NCI-H526 (cell line): Measurements from ENCODE around the gene TBC1D22A.

Source experiments
- DNase-seq, 2 experiments: peaks; one replicate each; lab custom pipeline; 2025; lab: John Stamatoyannopoulos, UW

TBC1D22A gene

GRCh38 chr22:46887978-46888377 is 125.5 kb downstream of the TBC1D22A start:
- DNase-seq: no peak

DNA sequence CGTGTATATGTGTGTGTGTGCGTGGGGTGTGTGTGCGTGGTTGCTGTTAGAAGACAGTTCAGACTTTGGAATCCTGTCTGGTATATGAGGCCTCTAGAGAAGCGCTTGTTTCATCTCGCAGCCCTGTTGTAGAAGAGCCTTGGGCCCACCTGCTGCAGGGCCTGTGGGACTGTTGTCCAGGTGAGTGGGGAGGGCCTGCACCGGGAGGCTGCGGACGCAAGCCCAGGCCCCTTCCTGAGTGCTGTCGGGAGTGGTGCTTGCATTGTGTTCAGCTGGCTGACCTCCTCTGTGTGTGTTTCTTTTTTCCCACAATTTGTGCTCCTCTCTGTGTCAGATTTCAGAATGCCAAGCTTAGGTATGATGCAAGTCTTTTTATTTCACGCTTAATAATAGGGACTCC is 128.4 kb downstream of the TBC1D22A start:
- peak in 1 of 2 experiments; percentile 36 for DNase-seq

GRCh38 chr22:46891382-46891951 is 129.0 kb downstream of the TBC1D22A start:
- DNase-seq: no peak

DNA sequence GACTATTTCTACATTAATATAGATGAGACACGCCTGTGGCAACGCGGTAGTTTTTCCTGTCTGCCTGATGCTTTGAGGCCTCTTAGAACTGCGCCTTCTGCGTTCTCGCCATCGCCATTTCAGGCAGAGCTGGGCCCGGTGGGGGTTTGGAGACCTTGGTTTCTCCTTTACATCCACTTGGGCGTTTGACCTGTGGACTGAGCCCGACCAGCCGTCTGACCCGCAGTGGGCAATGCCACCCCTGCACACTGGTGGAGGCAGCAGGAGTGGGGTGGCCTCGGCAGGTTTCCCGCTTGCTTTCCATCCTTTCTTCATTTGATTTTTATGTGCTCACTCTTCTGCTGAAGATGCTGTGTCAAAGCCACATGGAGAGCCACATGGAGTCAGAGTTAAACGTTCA is 130.4 kb downstream of the TBC1D22A start:
- no peak for DNase-seq

DNA sequence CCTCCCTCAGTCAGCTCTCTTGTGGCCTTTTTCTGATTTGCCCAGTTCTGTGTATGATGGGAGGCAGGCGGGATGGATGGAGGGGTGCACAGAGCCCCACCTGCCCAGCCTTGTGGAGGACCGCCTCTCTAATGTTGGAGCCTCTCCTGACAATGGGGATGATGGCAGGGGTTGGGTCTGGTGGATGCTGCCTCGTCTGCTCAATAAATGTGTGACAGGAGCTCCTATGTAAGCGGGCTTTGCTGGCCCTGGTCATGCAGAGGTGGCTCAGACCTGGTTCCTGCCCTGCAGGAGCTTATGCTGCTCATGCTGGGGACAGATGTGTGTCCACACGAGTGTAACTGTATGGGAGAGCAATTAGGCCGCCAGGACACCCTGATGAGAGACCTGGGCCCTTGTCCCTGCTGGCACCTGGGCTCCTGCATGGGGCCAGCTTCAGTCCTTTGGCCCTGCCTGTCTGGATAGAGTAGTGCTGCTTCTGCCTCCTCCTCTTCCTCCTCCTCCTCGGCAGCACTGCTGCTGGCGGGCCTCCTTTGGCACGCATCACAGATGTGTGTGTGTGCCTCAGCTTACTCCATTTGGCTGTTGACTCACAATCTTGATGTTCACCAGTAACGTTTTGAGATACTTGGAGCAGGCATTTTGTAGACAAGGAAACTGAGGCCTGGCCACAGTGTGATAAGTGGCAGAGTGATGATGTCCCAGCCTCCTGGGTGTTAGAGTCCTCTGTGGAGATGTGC is 131.0 kb downstream of the TBC1D22A start:
- no peak for DNase-seq

DNA sequence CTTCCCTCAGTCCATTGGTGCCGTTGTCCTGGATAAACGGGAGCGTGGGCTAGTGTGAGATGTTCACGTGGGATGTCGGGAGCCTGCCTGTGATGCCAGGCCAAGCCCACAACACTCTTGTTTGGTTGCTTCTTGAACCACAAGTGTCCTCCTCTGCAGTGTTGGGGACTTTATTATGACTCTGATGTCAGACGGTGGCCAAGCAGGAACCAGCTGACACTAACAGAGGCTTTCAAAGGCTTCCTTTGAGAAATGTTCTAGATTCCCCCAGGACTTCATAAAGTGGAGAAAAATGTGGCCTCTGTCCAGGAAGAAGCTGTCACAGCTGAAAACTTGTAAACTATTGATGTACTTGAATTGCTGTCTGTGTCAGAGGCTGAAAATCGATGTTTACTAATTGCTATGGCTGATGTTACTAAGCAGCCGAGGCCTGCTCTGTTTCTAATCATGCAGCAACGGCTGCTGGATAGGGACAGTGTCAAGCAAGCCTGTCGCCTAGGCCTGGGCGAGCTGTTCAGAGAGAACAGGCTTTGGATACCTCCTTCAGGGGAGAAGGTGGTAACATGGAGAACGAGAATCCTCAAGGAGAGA is 131.7 kb downstream of the TBC1D22A start:
- DNase-seq: no peak

DNA sequence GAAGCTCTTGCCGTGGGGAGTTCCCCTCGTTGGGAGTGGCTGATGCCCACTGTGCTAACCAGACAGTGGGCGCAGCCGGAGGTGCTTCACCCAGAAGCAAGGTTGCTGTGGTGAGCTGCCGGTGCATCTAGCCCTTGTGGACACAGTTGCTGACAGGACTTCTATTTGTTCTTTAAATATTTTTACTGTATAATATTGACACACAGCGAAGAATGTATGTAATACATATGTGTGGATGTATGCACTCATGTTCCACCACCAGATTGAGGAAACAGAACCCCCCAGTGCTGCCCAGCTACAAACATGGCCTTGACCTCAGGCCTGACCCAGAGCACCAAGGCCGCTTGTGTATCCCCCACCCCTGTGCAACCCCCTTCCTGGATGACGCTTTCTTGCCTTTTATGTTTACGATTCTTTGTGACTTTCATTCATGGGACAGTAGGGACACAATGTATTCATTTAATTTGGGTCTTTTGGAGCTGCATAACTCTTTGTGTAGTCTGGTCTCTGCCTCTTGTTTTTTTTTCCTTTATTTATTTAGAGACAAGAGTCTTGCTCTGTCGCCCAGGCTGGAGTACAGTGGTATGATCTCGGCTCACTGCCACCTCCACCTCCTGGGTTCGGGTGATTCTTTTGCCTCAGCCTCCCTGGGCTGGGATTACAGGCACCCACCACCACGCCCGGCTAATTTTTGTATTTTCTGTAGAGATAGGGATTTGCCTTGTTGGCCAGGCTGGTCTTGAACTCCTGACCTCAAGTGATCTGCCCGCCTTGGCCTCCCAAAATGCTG is 132.6 kb downstream of the TBC1D22A start:
- no peak for DNase-seq

- DNase-seq: no peak
Observed at GRCh38 chr22:46895753-46896152, 133.3 kb downstream of the TBC1D22A start.

- no peak for DNase-seq
Observed at GRCh38 chr22:46896166-46896565, 133.7 kb downstream of the TBC1D22A start.

DNA sequence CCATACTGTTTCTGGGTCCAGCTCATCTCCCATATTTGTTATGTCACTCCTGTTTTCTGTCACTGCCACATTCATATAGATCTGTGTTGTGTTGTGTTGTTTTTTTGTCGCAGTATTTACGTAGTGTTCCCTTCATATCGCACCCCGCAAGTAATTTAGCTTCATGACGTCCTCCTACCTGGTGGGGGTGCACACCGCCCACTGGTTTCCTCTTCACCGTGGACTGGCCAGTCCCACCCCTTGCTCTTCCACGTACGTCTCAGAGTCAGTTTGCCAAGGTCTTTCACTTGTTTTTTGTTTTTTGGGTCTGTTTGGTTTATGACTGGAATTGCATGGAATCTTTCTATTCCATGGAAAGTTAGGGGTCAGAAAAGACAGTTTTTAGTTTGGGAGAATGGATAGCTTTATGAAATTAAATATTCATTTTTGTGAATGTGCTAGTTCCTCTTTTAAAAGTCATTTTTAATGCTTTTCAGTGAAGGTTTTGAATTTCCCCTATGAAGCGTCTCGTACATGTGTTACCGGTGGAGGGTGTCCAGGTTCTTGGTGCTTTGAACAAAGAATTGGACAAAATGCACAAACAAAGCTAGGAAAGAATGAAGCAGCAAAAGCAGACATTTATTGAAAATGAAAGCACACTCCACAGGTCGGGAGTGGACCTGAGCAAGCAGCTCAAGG is 134.3 kb downstream of the TBC1D22A start:
- DNase-seq: no peak

DNA sequence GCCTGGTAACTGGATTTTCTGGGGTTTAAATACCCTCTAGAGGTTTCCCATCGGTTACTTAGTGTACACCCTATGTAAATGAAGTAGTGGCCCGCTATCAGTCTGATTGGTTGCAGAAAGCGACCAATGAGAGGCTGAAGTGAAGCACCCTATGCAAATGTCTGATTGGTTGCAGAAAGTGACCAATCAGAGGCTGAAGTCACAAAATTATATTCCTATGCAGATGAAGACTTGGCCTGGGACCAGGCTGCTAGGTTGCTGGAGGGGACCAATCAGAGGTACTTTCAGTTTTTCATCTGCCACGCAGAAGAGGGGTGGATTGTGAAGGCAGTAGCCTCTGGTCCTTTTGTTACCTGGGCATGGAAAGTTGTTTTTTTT is 134.8 kb downstream of the TBC1D22A start:
- no peak for DNase-seq

- DNase-seq: no peak
Observed at GRCh38 chr22:46900549-46900948, 138.1 kb downstream of the TBC1D22A start.

GRCh38 chr22:46902436-46902835 is 140.0 kb downstream of the TBC1D22A start:
- DNase-seq: no peak

GRCh38 chr22:46902998-46903916 is 140.8 kb downstream of the TBC1D22A start:
- no peak for DNase-seq

- DNase-seq: no peak
Observed at GRCh38 chr22:46905415-46905814, 143.0 kb downstream of the TBC1D22A start.

DNA sequence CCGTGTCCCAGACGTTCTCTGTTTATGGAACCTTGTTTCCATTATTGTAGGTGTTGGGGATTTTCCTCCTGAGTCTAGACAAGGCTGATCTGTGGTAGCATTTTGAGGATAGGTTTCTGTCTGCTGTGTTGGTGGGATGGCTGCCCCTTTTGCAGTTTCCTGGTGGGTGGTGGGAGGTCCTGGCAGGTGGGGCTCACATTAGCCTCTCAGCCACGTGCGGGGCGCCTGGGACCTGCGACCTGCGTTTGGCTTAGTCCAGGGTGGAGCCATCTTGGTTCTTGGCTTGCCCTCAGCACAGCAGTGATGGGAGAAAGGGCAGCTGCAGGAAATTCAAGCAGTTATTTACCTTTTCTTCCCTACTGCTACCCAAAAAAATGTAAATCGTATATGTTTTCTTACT is 143.4 kb downstream of the TBC1D22A start:
- DNase-seq: no peak

DNA sequence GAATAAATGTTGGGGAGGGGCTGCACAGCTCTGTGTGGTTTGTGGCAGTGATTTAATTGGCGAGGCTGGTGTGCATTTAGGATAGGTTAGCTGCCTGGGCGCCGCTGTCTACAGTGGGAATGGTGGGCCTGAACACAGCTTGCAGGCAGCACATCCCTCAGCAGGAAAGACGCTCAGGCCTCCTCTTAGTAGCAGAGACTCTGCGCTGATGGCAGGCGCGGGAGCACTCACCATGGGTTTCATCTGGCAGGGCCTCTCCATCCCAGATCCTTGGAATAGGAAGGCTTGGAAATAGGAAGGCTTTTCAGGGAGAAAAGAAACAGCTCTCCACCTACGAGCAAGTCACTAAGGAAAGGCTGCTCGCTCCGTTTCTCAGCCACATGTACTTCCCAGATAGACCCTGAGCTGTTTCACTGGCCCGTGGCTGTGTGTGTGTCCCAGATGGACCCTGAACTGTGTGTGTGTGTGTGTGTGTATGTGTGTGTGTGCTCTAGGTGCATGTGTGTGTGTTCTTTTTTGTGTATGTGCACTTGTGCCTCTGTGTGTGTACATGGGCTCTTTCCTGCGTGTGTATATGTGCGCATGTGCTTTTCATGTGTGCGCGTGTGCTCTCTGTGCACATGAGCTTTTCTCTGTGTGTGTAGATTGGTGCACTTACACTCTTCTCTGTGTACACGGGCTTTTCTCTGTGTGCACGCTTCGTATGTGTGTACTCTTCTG is 144.0 kb downstream of the TBC1D22A start:
- DNase-seq: no peak

DNA sequence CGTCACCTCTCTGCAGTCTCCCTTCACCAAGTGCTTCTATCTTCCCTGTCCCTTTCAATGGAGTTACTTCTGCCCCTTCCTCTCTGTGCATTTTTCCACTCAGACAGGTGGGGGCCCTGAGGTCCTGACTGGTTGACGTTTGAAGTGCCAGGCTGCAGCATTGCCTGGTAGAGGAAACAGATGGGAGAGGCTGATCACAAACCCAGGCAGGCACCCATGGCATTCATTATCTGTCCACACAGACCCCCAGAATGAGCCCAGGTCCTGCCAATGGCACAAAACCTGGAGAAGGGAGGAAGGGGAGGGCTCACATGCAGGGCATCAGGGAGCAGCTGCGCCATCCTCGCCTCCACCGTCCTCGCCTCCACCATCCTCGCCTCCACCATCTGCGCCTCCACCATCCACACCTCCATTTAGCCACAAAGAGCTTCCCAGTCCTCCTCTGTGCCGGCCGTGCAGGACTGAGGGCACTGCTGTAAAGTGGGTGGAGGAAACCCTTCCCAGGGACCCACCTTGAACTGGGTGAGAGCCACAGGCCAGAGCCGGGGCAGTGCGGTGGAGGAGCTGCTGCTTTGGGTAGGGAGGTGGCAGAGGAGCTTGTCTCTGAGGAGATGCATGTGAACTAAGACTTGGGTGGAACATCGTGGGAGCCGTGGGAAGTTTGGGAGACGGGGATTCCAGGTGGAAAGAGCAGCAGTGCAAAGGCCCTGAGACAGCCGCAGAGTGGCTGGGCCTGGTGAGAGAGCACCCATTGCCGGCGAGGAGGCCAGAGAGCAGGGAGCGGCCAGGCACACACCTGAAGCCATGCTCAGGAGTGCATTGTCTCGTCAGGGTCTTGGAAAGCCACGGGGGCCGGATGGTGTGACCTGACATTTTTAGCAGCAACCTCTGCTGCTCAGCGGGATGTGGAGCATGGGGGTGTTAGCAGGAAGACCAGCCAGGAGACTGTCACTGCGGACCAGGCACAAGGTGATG is 145.1 kb downstream of the TBC1D22A start:
- no peak for DNase-seq

GRCh38 chr22:46908641-46909107 is 146.2 kb downstream of the TBC1D22A start:
- no peak for DNase-seq
